Lung (tissue), 12 donors: Measurements from ENCODE around the gene FRMD4A. TPM values are rescaled to one million over a fixed set of nuclear protein-coding genes. Genes with fewer than 3 reads are reported as not detected.
"Not testable (repeated sequence)": the region's sequence is repeated elsewhere in the genome, so short reads cannot be mapped to it uniquely, and the experiment has no call there.

Experiments
- ATAC-seq: fragments of 200-7000 bp; cut with Tn5 transposase; one replicate; pipeline ENCODE4 v1.9.1; 2020; ENCODE audit warnings: moderate number of reproducible peaks; ENCODE audit not compliant: insufficient read depth, low FRiP score
- DNase-seq, 3 donors: peaks; one replicate each; pipeline ENCODE4 v3.0.0-alpha.2; 2013 to 2017
- H3K27ac ChIP-seq, 2 donors: one replicate each; pipeline ENCODE4 v1.5.1; 2013; ENCODE audit warnings: mild to moderate bottlenecking in 2 of 2, moderate library complexity in 2 of 2, control low read depth in 1 of 2, inconsistent platforms in 1 of 2, low read depth in 1 of 2, low read length in 1 of 2
- H3K27me3 ChIP-seq, 3 donors: one replicate each; pipeline ENCODE4 v1.5.1; 2013; ENCODE audit warnings: low read length in 2 of 3; ENCODE audit not compliant: control insufficient read depth in 3 of 3, insufficient read depth in 3 of 3
- H3K36me3 ChIP-seq, 4 donors: one replicate each; pipeline ENCODE4 v1.5.1; 2013; ENCODE audit warnings: low read length in 4 of 4, mild to moderate bottlenecking in 1 of 4, moderate library complexity in 1 of 4; ENCODE audit not compliant: control insufficient read depth in 4 of 4, insufficient read depth in 4 of 4
- H3K4me1 ChIP-seq, 5 donors: one replicate each; pipeline ENCODE4 v1.5.1; 2013; ENCODE audit warnings: low read length in 5 of 5, mild to moderate bottlenecking in 2 of 5, moderate library complexity in 1 of 5; ENCODE audit not compliant: control insufficient read depth in 5 of 5, insufficient read depth in 5 of 5
- H3K4me3 ChIP-seq: one replicate; pipeline ENCODE4 v1.5.1; 2013; ENCODE audit warnings: mild to moderate bottlenecking, control low read depth, moderate library complexity
- H3K9ac ChIP-seq, 2 donors: one replicate each; pipeline ENCODE4 v1.5.1; 2013; ENCODE audit warnings: low read length in 2 of 2, control low read depth in 1 of 2; ENCODE audit not compliant: insufficient read depth in 1 of 2
- H3K9me3 ChIP-seq, 4 donors: one replicate each; pipeline ENCODE4 v1.5.1; 2013; ENCODE audit warnings: low read length in 3 of 4, mild to moderate bottlenecking in 1 of 4, moderate library complexity in 1 of 4; ENCODE audit not compliant: control insufficient read depth in 4 of 4, insufficient read depth in 3 of 4
- CTCF ChIP-seq: IDR thresholded peaks from 2 replicates; pipeline ENCODE4 v1.5.1; 2012; ENCODE audit warnings: mild to moderate bottlenecking; ENCODE audit errors: control extremely low read depth, extremely low read depth
- WGBS, 2 donors: extraction: QIAGEN DNeasy Blood & Tissue Kit; methylation state at CpG; one replicate each; pipeline ENCODE4 v1.1.7; 2013; 5-methylcytosine and 5-hydroxymethylcytosine counted together
- polyA plus RNA-seq, 2 donors: library from polyadenylated mRNA; stranded (reverse); fragments of 200-250 nt; gene quantifications; one replicate each; pipeline ENCODE4 v1.2.1, GENCODE V29; 2013
- total RNA-seq, 2 donors: library from RNA; depleted of rRNA in 1 of 2; stranded (reverse); fragments of >200 nt in 1 of 2; gene quantifications; one replicate each; pipeline ENCODE4 v1.2.1, GENCODE V29; 2014 to 2021
- donor health status: control.
- donor health status: control.
- donor health status: Bipolar disorder and iron deficiency.
- donor health status: healthy.
- donor health status: DM: yes; HTN: yes; CAD: no.

FRMD4A gene
- total and polyA plus RNA-seq, 4 donors = 12.0 to 64.5 (median 29.3) TPM

GRCh38 chr10:13834581-13835286 is 496.0 kb downstream of the FRMD4A start:
- Histone ChIP-seq H3K27me3 (no peaks in the 10 kb centered on the region), H3K9ac (no peak overlapping the region), H3K36me3 (no peaks in the 10 kb centered on the region), H3K4me3 (no peak overlapping the region), H3K9me3 (no peaks in the 10 kb centered on the region), H3K4me1 (peaks cover 8 to 46% (median 27%) of the 10 kb centered on the region in 5 donors), H3K27ac (peak overlapping the region; percentile 47 to 57)
- TF ChIP-seq CTCF = no peak
- 37 to 40% methylated on average over 16 of the region's 16 CpGs for WGBS, 2 donors
- ATAC-seq = no peak
- peak; percentile 60 to 81 (median 68) for DNase-seq

GRCh38 chr10:13831711-13832141 is 499.0 kb downstream of the FRMD4A start:
- peak; percentile 47 to 85 (median 80) for DNase-seq
- 13 to 20% methylated on average over 4 of the region's 4 CpGs for WGBS, 2 donors
- Histone ChIP-seq H3K27ac (peak overlapping the region in 1 of 2 donors; percentile 74), H3K4me3 (no peak overlapping the region), H3K27me3 (no peaks in the 10 kb centered on the region), H3K4me1 (peaks cover 8 to 46% (median 20%) of the 10 kb centered on the region in 5 donors), H3K9ac (peak overlapping the region in 1 of 2 donors; percentile 63), H3K9me3 (no peaks in the 10 kb centered on the region), H3K36me3 (no peaks in the 10 kb centered on the region)
- no peak for TF ChIP-seq CTCF
- no peak for ATAC-seq

- ATAC-seq = no peak
- no peak overlapping the region for H3K9ac ChIP-seq
- TF ChIP-seq CTCF = no peak
- no peak overlapping the region for H3K27ac ChIP-seq
- no peak for DNase-seq
- no peaks in the 10 kb centered on the region for H3K27me3 ChIP-seq
- WGBS, 2 donors = 97 to 99% methylated on average over 4 of the region's 4 CpGs
- H3K36me3 ChIP-seq = no peaks in the 10 kb centered on the region
- H3K9me3 ChIP-seq = no peaks in the 10 kb centered on the region
- H3K4me3 ChIP-seq = no peak overlapping the region
- H3K4me1 ChIP-seq = peaks cover 7 to 46% (median 20%) of the 10 kb centered on the region in 5 donors
Measured at GRCh38 chr10:13830385-13830784, 500.3 kb downstream of the FRMD4A start.

- H3K9ac ChIP-seq = no peak overlapping the region
- DNase-seq = no peak
- no peak overlapping the region for H3K27ac ChIP-seq
- peaks cover 5 to 40% (median 15%) of the 10 kb centered on the region in 5 donors for H3K4me1 ChIP-seq
- H3K9me3 ChIP-seq = no peaks in the 10 kb centered on the region
- TF ChIP-seq CTCF = no peak
- H3K4me3 ChIP-seq = no peak overlapping the region
- H3K36me3 ChIP-seq = no peaks in the 10 kb centered on the region
- no peak for ATAC-seq
- WGBS, 2 donors = 86 to 93% methylated on average over 5 of the region's 5 CpGs
- no peaks in the 10 kb centered on the region for H3K27me3 ChIP-seq
Measured at GRCh38 chr10:13829790-13830189, 500.9 kb downstream of the FRMD4A start.

GRCh38 chr10:13828284-13828683 is 502.4 kb downstream of the FRMD4A start:
- H3K27ac ChIP-seq, H3K9me3 ChIP-seq, H3K36me3 ChIP-seq, DNase-seq, H3K4me3 ChIP-seq, H3K9ac ChIP-seq, H3K27me3 ChIP-seq, ATAC-seq: not testable (repeated sequence)
- WGBS, 2 donors = 78 to 81% methylated on average over 5 to 6 of the region's 6 CpGs
- peaks cover 1 to 32% (median 15%) of the 10 kb centered on the region in 5 donors for H3K4me1 ChIP-seq
